Measurements from ENCODE around the gene RABAC1.
"Not testable (repeated sequence)": the region's sequence is repeated elsewhere in the genome, so short reads cannot be mapped to it uniquely, and the experiment has no call there.

The RABAC1 gene

GRCh38 chr19:41919948-41920712 lies 39.0 kb downstream of the RABAC1 start:
- DNase-seq (ENCODE audit: low read depth), result peak; percentile 31
- no peak overlapping the region for H3K4me3 ChIP-seq (ENCODE audit: control insufficient read depth, low read depth, low read length)
- TF ChIP-seq CTCF (conservative IDR thresholded peaks at IDR 0.05; ENCODE audit: control insufficient read depth, insufficient read depth, low read depth, low read length), result no peak

- TF ChIP-seq CTCF (conservative IDR thresholded peaks at IDR 0.05; ENCODE audit: control insufficient read depth, insufficient read depth, low read depth, low read length), result no peak
- DNase-seq (ENCODE audit: low read depth), result no peak
- H3K4me3 ChIP-seq (ENCODE audit: control insufficient read depth, low read depth, low read length), result no peak overlapping the region
Measured at GRCh38 chr19:41918653-41919244, 40.4 kb downstream of the RABAC1 start.

- H3K4me3 ChIP-seq (ENCODE audit: control insufficient read depth, low read depth, low read length), result no peak overlapping the region
- no peak for DNase-seq (ENCODE audit: low read depth)
- no peak for TF ChIP-seq CTCF (conservative IDR thresholded peaks at IDR 0.05; ENCODE audit: control insufficient read depth, insufficient read depth, low read depth, low read length)
Measured at GRCh38 chr19:41918095-41918494, 41.0 kb downstream of the RABAC1 start.

GRCh38 chr19:41917676-41918075 lies 41.4 kb downstream of the RABAC1 start:
- no peak for DNase-seq (ENCODE audit: low read depth)
- TF ChIP-seq CTCF (conservative IDR thresholded peaks at IDR 0.05; ENCODE audit: control insufficient read depth, insufficient read depth, low read depth, low read length), result no peak
- no peak overlapping the region for H3K4me3 ChIP-seq (ENCODE audit: control insufficient read depth, low read depth, low read length)

- TF ChIP-seq CTCF (conservative IDR thresholded peaks at IDR 0.05; ENCODE audit: control insufficient read depth, insufficient read depth, low read depth, low read length), result no peak
- no peak for DNase-seq (ENCODE audit: low read depth)
- no peak overlapping the region for H3K4me3 ChIP-seq (ENCODE audit: control insufficient read depth, low read depth, low read length)
Measured at GRCh38 chr19:41915776-41916414, 43.2 kb downstream of the RABAC1 start.

GRCh38 chr19:41915021-41915775 lies 43.9 kb downstream of the RABAC1 start:
- no peak overlapping the region for H3K4me3 ChIP-seq (ENCODE audit: control insufficient read depth, low read depth, low read length)
- TF ChIP-seq CTCF (conservative IDR thresholded peaks at IDR 0.05; ENCODE audit: control insufficient read depth, insufficient read depth, low read depth, low read length), result no peak
- no peak for DNase-seq (ENCODE audit: low read depth)

- not testable (repeated sequence) for DNase-seq (ENCODE audit: low read depth); H3K4me3 ChIP-seq (ENCODE audit: control insufficient read depth, low read depth, low read length)
Measured at GRCh38 chr19:41914424-41914834, 44.7 kb downstream of the RABAC1 start.
